HG03095 (cell line): ENCODE results near the gene CREBL2.
"Not testable (repeated sequence)": the region's sequence is repeated elsewhere in the genome, so short reads cannot be mapped to it uniquely, and the experiment has no call there.

Experiments
- ATAC-seq: cut with Tn5 transposase; IDR thresholded peaks from one replicate; pipeline ENCODE4 v1.9.1; 2021; ENCODE audit warnings: moderate library complexity; ENCODE audit not compliant: unreplicated experiment

CREBL2 gene

DNA sequence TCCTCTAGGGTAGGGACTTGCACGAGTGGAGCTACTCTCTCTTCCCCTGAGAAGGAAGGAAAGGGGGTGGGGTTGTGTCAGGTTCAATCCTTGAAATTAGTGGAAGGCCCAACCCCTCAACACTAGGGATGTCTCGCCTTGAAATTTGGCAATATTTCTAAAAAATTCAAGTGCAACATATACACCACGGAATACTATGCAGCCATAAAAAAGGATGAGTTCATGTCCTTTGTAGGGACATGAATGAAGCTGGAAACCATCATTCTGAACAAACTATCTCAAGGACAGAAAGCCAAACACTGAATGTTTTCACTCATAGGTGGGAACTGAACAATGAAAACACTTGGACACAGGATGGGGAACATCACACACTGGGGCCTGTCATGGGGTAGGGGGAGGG lies 15.1 kb upstream of the CREBL2 start:
- ATAC-seq: not testable (repeated sequence)

GRCh38 chr12:12598864-12599263 lies 12.8 kb upstream of the CREBL2 start:
- ATAC-seq: no peak

GRCh38 chr12:12599750-12600643 lies 11.7 kb upstream of the CREBL2 start:
- no peak for ATAC-seq

DNA sequence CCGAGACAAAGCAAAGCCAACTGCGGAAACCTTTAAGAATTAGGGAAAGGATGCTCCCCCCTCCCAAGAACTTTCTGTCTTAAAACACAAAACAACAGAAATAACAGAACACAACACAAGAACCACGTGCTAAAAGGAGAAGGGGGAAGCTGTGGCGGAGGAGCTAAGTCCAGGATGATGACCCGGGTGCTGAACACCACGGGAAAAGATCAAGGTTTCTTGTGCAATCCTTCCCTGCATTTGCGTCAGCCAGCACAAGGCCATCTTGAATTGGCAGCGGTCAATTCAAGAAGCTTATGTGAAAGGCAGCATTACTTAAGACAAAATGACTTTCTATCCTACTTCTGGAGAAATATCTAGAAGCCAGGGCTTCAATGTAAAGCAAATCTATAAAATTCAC lies 11.0 kb upstream of the CREBL2 start:
- ATAC-seq: no peak

- no peak for ATAC-seq
These were observed 6.9 kb upstream of the CREBL2 start for GRCh38 chr12:12604740-12605139.

DNA sequence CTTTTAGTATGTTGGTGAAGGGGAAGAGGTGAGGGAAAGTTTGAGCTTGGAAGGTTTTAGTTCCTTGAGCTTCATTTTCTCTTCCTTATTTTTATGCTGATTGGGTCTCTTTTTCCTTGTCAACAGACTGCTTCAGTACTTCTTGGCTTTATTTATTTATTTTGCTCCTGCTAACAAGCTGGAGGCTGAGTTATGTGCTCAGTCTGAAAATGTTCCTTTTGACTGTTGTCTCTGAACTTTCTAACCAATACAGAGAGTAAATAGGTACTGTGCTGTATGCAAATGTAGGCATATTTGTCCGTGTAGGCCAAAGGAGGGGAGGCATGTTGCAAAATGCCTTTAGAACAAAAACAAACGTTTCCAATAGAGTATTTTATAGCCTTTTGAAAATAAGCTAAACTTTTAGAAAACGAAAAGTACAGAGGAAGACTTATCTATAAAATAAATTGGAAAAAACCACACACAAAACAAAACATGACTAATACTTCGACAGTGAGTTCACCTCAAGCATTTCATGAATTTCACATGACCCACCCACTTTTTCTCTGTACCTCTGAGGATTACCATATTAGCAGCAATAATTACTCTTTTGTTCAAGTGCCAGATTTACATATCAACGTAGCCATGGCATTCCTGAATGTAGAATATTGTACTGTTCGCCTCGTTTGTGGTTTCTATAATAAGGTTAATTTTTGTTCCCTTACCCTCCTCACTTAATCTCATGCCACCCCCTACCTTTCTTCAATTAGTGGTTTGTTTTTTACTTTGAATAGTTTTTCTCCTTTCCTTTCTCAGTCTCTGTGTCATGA lies 4.7 kb upstream of the CREBL2 start:
- ATAC-seq: peak; percentile 38

DNA sequence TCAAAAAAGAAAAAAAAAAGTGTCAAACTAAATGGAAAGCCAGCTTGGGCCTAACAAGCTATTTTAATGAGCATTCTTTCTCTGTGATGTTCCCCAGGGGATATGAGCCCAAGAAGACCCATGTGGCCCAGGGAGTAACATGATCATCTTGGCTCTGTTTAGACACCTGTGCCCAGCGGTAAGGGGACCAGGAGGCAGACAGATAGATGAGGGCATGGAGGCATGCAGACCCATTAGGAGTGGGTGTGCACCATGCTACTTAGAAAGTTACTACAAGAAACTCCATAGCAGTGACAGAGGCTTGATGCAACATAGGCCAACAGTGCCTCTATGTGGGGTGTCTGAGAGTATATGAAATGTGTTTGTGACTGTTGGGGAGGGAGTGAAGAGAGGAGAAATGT lies 3.1 kb upstream of the CREBL2 start:
- ATAC-seq: no peak

DNA sequence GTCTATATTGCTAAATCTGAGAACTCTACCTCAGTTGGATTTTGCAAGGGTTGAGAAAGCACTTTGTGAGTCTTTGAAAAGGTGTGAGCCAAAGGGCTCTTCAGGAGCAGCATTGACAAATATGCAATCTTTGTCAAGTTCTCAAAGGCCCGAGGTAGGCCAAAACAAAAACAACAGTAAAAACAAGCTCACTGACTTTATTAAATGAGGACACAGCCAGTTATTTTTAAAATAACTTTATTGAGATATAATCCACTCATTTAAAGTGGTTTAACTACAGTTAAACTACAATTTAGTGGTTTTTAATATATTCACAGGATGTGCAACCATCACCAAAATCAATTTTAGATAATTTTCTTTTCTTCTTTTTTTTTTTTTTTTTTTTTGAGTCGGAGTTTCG lies 2.0 kb upstream of the CREBL2 start:
- ATAC-seq: no peak

GRCh38 chr12:12610711-12611110 lies 965 bp upstream of the CREBL2 start:
- ATAC-seq: no peak

DNA sequence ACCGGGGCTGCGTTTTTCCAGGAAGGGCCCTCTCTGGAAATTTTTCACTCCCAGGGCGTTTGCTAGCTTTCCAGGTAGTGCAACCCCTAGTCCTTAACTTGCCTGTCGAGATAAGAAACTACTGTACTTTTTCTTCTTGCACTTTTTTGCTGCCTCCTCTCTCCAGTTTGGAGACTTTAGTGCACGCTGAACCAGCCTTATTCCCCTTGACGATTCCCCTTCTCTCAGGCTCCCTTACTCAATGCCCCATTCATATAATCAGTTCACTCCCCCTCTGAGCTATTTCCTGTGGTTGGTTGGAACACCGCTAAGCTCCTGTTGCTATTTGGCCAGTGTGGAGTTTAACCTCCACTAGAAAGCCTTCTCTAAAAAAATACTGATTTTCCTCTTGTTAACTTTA lies 682 bp downstream of the CREBL2 start:
- ATAC-seq: no peak

GRCh38 chr12:12613344-12613743 lies 1.7 kb downstream of the CREBL2 start:
- ATAC-seq: no peak

- no peak for ATAC-seq
These were observed 2.7 kb downstream of the CREBL2 start for GRCh38 chr12:12614342-12614741.

DNA sequence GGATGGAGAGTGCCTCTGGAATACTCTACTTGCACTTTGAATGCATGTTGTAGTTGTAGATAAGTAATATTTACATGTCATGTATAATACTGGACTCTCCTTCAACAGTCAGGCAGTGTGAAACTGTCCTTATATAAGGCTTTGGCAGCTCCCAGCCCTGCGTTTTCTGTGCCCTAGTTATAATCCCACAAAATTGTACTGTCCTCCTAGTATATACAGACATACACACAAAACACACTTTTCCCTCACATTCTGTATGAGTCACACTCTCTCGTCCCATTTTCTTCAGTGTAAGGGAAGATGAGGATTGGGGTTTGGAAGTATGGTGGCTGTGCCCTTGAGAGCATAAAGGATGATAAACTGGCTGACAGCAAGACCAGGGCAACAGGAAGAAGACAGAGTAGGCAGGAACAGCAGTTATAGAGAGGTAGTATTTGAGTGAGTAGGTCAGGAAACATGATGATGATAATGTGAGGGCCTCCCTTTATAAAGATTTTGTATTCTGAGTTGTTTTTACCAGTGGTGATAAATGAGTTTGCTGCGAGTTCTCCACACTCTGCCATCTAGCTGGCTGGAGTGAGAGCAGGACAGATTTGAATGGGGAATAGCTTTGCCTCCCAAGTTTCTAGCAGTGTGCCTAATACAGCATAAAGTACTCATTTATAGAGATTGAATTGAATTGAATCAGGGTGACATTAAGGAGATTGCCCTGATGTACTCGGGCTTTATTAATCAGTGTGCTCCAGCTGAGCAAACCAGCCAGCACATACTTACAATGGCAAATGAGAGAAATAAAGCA lies 5.0 kb downstream of the CREBL2 start:
- ATAC-seq: no peak

- not testable (repeated sequence) for ATAC-seq
These were observed 6.4 kb downstream of the CREBL2 start for GRCh38 chr12:12618064-12618463.

DNA sequence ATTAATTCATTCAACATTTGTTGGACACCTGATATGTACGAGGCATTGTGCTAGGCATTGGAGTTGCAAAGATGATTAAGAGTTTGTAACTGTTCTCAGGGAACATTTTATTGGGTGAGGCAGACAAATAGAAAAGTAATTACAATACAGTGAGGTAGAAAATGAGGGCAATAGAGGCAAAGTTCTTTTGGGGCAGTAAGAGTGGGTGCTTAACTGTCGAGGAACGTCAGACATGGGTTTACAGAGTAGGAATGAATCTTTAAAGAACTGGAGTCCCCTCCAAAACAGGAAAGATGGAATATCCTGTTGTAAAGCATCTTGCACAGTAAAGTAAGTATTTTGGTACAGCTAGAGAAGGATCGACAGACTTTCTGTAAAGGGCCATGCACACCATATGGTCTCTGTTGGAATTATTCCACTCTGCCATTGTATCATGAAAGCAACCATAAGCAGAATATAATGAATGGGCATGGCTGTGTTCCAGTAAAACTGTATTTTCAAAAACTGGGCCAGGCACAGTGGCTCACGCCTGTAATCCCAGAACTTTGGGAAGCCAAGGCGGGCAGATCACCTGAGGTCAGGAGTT lies 9.1 kb downstream of the CREBL2 start:
- no peak for ATAC-seq

GRCh38 chr12:12622418-12622817 lies 10.7 kb downstream of the CREBL2 start:
- ATAC-seq: no peak

GRCh38 chr12:12624498-12624992 lies 12.9 kb downstream of the CREBL2 start:
- no peak for ATAC-seq

- ATAC-seq: no peak
These were observed 14.8 kb downstream of the CREBL2 start for GRCh38 chr12:12626471-12626870.

DNA sequence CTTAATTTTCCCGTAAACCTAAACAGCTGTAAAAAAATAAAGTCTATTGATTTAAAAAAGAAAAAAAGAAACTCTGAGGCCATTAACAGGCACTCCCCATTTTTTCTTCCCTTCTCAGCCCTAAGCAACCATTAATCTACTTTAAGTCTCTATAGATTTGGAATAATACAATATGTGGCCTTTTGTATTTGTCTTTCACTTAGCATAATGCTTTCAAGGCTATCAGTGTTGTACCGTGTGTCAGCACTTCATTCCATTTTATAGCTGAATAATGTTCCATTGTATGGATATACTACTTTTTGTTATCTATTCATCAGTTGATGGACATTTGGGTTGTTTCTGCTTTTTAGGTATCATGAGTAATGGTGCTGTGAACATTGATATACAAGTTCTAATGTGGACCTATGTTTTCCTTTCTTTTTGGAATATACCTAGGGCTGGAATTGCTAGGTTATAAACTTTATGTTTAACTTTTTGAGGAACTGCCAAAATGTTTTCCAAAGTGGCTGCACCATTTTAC lies 15.7 kb downstream of the CREBL2 start:
- no peak for ATAC-seq

- no peak for ATAC-seq
These were observed 16.3 kb downstream of the CREBL2 start for GRCh38 chr12:12628013-12628412.
